Cardiac fibroblast (primary cell): Measurements from ENCODE around the gene CFAP157.

Source experiments
- DNase-seq, 2 donors: peaks; one replicate each; pipeline versions ENCODE4 v3.0.0 to v3.0.0-alpha.2; 2010; ENCODE audit warnings: low read depth in 2 of 2
- H3K4me3 ChIP-seq, 2 donors: replicated peaks in 1 of 2; 1 replicate in 1 of 2; 2 replicates in 1 of 2; pipeline ENCODE4 v1.5.1; 2011; ENCODE audit warnings: low read depth in 2 of 2, low read length in 2 of 2, mild to moderate bottlenecking in 2 of 2, moderate library complexity in 1 of 2
- TF ChIP-seq, protein P1 (sequence below): IDR thresholded peaks from one replicate; pipeline ENCODE4 v1.5.1; 2011; ENCODE audit warnings: low read depth, mild to moderate bottlenecking, low read length, inconsistent platforms

CFAP157 gene

DNA sequence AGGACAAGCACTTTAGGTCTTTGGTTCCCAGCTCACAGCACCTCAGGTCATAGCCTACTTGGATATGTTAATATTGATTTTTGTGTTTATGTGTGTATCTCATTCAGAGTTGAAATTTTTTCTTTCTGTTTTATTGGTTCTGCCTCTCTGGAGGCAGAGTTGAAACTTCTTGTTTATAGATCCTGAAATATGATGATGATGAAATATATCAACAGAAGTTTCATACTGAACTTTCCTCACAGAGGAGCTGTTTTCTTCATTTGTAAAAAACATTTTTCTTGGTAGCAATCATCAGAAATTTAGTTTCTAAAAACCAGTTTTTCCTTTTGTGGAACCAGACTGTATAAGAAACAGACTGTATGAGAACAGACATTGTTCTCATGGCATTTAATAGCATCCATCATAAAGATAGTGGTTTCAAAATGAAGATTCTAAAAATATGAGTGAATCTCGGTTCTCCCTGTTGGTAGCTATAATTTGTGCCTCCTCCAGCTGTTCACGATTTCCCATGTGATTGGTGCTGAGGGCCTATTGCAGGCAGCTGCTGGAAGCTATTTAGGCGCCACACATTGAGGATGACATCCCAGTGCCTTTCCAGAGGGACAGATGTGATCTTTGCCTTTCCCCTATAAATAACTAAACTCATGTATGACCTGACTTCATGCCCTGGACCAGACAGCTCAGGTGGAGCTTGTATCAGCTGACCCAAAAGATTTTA, 39.5 kb upstream of the CFAP157 start:
- no peak overlapping the region for H3K4me3 ChIP-seq
- no peak for DNase-seq
- TF ChIP-seq, protein P1, sequence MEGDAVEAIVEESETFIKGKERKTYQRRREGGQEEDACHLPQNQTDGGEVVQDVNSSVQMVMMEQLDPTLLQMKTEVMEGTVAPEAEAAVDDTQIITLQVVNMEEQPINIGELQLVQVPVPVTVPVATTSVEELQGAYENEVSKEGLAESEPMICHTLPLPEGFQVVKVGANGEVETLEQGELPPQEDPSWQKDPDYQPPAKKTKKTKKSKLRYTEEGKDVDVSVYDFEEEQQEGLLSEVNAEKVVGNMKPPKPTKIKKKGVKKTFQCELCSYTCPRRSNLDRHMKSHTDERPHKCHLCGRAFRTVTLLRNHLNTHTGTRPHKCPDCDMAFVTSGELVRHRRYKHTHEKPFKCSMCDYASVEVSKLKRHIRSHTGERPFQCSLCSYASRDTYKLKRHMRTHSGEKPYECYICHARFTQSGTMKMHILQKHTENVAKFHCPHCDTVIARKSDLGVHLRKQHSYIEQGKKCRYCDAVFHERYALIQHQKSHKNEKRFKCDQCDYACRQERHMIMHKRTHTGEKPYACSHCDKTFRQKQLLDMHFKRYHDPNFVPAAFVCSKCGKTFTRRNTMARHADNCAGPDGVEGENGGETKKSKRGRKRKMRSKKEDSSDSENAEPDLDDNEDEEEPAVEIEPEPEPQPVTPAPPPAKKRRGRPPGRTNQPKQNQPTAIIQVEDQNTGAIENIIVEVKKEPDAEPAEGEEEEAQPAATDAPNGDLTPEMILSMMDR: no peak

DNA sequence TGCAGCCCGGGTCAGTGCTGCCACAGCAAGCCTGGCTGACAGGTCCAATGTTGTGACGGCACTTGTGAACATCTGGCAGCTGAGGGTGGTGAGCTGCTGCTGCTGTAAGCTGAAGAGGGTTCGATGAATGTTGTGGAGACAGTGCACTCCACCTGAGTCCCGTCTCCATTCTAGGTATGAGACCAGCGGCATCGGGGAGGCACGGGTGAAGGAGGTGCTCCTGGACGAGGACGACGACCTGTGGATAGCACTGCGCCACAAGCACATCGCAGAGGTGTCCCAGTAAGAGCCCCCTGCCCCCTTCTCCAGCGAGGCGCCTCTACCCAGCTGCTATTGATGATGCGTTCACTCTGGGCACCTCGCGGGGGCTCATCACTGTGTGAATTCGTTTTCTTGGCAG, 38.9 kb upstream of the CFAP157 start:
- TF ChIP-seq, protein P1: no peak
- no peak for DNase-seq

DNA sequence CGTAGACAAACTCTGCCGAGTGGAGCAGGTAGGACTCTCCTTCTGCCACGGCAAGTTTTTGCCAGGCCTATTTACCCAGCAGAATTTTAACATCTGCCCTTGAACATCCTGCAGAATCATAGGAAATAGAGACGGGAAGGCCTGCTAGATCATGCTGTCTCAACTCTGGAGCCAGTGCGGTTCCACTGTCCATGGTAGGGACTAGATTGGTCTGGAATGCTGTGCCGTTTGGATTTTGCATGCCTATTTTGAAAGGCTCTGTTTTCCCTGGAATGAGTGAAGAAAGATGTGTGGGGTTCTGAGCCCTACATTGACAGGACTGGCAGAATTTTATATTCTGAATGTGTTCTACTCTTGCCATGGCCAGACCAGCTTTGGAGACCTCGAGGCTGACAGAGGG, 33.6 kb upstream of the CFAP157 start:
- no peak for DNase-seq
- TF ChIP-seq, protein P1: no peak
- no peak overlapping the region for H3K4me3 ChIP-seq

More for the DNA sequence above, 38.9 kb upstream of the CFAP157 start:
- no peak overlapping the region for H3K4me3 ChIP-seq

DNA sequence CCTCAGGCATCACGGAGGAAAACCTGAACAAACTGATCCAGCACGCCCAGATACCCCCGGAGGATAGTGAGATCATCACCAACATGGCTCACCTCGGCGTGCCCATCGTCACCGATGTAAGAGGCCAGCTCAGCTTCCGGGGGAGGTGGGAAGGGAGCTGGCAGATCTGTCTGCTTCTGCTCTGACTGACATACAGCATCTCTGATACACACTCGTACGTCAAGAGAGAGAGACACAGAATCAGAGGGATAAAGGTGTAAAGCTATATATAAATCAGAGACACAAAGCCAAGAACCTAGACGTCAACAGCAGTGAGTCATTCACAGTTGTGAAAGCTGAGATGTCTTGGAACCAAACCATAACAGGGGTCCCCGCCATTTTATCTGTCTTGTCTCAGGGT, 30.1 kb upstream of the CFAP157 start:
- H3K4me3 ChIP-seq: no peak overlapping the region

DNA sequence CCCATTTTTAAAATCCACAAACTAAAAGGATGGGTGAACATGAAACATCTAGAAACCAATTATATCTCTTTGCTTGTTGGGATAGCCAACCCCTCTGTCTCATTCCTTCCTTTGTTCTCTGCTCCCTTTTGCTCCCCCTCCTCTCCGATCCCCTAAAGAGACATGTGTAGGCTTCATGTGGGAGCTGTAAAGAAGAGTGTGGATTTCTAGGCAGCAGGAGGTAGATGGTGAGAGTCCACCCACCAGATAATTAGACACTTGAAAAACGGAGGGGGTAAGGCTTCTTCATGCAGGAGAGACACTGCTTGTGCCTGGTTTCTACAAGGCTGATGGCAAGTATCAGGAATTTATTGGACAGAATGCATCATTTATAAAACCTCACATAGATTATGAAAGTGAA, 27.3 kb upstream of the CFAP157 start:
- H3K4me3 ChIP-seq: no peak overlapping the region
- TF ChIP-seq, protein P1: no peak
- no peak for DNase-seq

More for the DNA sequence above, 30.1 kb upstream of the CFAP157 start:
- TF ChIP-seq, protein P1: no peak
- DNase-seq: peak in 1 of 2 donors; percentile 34

DNA sequence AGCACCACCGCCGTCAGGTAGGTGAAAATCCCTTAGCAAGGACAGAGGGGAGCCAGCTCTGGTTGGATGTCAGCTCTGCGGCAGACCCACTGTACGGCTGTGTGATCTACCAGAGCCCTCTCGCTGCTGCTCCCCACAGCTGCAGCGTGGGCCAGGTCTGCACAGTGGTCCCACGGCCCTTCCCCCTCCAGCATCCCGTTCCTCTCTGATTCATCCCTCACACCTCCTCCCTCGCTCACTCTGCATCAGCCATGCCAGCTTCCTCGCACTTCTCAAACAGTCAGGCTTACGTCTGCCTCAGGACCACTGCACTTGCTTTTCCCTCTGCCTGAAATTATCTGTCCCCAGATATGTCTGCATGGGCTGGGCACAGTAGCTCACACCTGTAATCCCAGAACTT, 26.6 kb upstream of the CFAP157 start:
- TF ChIP-seq, protein P1: no peak

DNA sequence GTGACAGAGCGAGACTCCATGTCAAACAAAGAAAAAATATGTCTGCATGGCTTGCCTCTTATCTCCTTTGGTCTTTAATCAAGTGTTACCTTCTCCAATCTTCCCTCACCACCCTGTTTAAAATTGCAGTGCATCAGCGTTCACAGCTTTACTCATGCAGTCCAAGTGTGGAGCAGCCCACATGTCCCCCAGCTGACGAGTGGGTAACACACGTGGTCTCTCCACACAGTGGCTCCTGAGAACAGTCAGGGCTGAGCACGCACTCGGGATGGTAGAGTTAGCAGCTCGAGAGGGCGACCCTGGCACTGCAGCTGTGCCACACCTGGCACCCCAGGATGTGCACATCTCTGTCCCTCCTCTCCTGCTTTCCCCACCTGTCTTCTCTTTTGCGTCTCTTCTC, 25.9 kb upstream of the CFAP157 start:
- TF ChIP-seq, protein P1: no peak
- DNase-seq: no peak

More for the DNA sequence above, 26.6 kb upstream of the CFAP157 start:
- no peak for DNase-seq
- H3K4me3 ChIP-seq: no peak overlapping the region

More for the DNA sequence above, 25.9 kb upstream of the CFAP157 start:
- no peak overlapping the region for H3K4me3 ChIP-seq
